NCI-H1436 (cell line): ENCODE data around the gene WNT9A.

Source experiments
- DNase-seq: peaks from one replicate; lab custom pipeline; 2025; lab: John Stamatoyannopoulos, UW

The WNT9A gene

DNA sequence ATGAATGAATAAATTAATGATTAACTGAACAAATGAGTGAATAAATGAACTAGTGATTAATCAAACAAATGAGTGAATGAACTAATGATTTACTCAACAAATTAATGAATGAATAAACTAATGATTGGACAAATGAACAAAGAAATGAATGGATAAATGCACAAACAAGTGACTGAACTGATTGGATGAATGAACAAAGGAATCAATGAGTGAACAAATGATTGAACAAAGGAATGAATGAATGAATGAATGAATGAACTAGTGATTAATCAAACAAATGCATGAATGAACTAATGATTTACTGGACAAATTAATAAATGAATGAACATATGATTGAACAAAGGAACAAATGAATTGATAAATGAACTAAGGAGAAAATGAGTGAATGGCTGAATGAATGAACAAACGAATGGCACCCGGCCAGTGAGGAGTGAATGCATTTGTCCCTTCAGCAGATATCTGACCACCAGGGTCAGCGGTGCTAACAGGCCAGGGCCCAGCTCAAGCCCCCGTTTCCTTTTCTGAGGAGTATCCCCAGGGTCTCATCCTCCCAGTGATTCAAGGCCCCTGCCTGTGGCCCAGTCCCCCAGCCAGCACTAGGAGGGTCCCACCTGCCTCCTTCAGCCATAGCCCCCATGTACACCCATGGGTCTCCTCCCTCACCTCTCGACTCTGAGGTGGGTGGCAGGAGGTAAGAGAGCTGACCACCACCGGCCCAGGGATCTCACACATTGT, 49.9 kb downstream of the WNT9A start:
- DNase-seq = no peak

GRCh38 chr1:227896710-227897655, 50.7 kb downstream of the WNT9A start:
- no peak for DNase-seq

DNA sequence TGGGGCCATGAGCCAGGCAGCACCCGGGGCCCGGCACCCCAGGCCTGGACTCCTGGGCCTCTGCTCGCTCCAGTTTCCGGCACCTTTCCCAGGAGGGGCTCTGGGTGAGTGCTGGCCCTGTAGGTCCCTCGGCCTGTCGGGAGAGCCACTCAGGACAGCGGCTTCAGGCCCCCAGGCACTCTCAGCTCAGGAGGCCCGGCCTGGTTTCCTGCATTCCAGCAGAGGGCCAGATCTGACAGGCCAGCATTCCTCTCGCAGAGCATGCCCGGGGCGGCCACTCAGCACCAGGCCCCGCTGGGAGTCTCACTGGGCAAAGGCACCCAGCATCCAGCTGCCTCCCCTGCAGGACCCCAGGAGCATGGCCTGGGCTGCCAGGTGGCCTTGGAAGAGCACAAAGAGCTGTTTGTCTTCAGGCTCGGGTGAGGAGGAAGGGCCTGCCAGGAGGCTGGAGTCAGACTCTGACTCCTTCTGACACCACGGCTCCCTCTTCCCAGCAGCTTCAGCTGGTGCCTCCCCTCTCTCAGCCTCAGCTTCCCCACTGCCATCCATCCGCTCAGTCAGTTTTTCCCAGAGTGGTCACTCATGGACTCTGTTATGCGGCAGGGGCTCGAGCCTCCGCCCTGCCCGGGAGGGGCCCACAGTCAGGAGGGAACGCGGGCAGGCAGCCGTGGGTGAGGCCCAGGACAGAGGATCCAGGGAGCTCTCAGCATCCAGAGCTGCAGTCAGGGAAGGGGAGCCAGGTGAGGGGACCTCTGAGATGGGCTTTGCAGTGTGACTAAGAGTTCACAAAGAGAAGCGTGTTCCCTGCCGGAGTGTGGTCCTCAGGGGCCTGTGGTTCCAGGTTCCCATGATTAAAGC, 51.7 kb downstream of the WNT9A start:
- no peak for DNase-seq

- no peak for DNase-seq
These were observed 52.8 kb downstream of the WNT9A start for GRCh38 chr1:227894831-227895451.

DNA sequence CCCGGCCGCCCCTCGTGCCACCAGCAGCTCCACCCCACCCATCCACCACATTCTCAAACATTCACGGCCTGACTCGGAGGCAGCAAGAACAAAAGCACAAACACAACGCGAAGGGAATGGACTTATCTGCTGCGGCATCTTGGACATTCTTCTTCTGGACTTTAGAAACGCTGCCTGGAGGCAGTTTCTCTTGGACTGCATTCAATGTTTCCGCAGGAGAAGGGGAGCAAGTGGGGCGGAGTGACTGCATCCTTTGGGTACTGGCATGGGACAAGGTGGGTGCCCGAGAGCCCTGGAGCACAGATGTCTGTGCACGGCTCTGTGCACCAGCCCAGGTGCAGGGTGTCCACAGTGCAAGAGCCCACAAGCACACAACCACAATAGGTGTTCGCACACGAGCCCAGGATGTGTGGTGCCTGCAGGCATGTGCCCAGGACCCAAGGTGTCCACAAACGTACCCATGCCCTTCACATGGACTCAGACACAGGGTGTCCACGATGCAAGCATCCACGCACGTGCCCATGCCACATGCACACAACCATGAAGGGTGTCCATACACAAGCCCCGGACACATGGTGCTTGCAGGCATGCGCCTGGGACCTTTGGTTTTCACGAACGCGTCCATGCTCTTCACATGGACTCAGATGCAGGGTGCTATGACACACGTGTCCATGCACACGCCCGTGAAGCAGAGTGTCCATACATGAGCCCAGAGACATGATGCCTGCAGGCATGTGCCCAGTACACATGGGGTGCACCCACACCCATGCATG, 53.6 kb downstream of the WNT9A start:
- no peak for DNase-seq

GRCh38 chr1:227893300-227893948, 54.3 kb downstream of the WNT9A start:
- DNase-seq = no peak

DNA sequence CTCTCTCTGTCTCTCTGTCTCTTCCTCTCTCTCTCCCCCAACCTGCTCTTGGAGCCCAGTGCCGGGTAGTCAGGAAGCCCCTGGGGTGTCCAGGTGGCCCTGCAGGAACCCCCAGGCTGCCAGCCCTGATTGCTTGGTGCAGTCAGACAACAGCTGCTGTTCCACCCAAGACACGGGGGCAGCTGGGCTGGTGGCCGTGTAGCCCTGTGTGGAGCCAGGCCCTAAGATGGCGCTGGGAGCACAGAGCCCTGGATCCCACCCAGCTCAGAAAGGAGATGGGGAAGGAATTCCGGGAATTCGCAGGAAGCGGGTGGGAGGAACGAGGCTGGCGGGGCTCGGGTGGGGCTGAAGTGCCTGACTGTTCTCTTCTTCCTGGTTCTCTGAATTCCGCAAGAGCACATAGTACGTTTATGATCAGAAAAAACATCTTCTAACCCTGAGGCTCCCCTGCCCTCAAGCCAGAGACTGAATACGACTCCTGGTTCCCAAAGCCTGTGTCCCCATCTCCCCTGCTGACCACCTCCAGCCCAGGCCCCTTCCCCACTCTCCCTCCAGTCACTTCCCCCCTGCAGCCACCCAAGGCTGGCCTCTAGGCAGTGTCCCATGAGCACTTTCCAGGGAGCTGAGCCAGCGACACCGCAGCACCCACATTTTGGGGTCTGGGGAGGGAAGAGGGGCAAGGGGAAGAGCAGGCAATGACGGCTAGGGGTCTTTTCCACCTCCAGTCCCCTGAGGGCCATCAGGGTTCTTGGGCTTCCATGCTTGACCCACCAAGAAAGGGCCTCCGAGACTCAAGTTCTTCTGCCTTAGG, 55.0 kb downstream of the WNT9A start:
- no peak for DNase-seq

DNA sequence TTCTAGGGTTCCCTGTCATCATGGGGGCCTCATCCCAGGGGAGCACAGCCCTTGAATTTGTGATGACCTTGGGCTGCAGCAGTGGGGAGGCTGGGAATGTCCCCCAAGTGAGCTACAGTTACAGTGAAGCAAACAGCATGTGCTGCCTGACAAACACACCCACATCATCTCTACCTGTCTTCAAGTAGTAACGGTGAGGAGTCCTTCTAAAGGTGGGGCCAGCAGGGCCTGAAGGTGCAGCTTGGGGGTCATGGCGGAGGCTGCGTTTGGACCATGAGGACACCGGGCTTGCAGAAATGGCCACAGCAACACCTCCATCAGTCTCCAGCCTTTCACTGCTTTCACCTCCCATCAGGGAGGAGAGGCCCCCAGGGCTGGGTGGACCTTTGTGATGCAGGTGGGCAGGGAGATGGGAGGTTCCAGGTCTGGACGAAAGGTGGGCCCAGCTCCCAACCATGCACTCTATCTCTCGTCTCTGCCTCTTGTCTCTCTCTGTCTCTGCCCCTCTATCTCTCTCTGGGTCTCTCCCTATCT, 55.7 kb downstream of the WNT9A start:
- DNase-seq = no peak

DNA sequence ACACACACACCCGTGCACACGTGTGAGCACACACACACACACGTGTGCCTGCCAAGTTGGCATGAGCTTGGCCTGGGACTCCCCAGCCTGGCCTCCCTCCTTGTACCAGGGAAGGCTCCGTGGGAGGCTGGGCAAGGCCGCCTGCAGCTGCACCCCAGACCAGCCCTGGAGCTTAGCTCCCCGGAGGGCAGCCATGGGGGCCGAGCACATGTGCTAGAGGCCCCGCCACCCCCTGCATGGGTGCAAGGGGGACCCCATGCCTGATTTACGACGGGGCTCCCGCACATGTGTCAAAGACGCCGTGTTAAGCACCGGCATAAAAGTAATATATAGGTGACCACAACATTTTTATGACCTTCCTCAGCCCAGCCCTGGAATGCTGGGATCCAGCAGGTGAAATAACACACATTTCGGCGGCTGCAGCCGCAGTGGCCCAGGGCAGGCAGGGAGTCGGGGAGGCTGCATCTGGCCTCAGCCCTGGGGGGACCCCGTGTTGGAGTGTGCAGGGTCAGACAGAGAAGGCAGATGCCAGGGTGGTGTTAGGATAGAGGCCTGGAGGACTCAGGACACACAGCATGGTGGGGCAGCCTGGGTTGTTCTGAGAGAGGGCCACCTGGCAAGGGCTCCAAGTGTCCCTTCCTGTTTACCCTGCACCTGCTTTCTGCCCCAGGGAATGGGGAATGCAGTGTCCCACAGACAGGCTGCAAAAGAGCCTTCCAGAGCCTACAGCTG, 56.3 kb downstream of the WNT9A start:
- DNase-seq = no peak

GRCh38 chr1:227890451-227891222, 57.1 kb downstream of the WNT9A start:
- DNase-seq = no peak

- DNase-seq = no peak
These were observed 57.8 kb downstream of the WNT9A start for GRCh38 chr1:227889863-227890405.

DNA sequence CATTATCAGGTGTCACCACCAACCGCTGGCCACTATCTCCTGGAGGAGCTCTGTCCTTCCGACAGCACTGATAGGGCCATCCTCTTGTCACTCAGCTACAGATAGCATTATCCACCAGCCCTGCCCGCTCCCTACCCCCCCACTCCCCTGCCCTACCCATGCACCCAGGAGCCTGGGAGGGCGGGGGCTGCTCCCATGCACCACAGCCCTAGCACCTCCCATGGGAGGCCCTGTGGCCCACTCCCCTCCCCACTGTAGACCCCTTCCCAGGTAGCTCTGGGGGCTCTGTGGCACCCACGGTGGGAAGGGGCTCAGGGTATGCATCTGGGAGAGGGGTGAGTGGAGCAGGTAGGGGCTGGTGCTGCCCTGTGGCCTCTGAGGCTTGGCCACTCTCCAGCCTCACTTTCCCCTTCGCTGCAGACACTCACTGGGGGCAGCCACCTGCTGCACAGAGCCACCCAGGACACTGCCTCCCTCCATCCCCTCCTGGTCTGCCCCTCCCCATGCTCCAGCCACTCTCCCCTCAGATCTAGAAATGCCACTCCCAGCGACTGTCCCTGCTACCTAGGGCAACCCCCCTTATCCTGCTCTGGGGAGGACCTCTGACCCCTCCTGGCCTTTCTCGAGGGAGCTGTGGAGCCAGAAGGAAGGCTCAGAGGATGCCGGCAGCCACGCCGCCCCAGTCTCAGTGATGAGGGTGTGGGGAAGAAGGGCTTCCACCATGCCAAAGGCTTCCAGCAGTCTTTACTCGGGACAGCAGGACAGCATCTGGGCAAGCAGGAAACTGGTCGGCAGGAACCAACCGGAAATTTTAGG, 58.5 kb downstream of the WNT9A start:
- DNase-seq = no peak

GRCh38 chr1:227888404-227889046, 59.2 kb downstream of the WNT9A start:
- no peak for DNase-seq

- no peak for DNase-seq
These were observed 59.9 kb downstream of the WNT9A start for GRCh38 chr1:227887697-227888403.

- DNase-seq = no peak
These were observed 60.6 kb downstream of the WNT9A start for GRCh38 chr1:227886993-227887696.
